Measurements from ENCODE around the gene C16orf74.
A peak's percentile ranks its signal among the peaks of the same experiment; 100 is the strongest.

DNA sequence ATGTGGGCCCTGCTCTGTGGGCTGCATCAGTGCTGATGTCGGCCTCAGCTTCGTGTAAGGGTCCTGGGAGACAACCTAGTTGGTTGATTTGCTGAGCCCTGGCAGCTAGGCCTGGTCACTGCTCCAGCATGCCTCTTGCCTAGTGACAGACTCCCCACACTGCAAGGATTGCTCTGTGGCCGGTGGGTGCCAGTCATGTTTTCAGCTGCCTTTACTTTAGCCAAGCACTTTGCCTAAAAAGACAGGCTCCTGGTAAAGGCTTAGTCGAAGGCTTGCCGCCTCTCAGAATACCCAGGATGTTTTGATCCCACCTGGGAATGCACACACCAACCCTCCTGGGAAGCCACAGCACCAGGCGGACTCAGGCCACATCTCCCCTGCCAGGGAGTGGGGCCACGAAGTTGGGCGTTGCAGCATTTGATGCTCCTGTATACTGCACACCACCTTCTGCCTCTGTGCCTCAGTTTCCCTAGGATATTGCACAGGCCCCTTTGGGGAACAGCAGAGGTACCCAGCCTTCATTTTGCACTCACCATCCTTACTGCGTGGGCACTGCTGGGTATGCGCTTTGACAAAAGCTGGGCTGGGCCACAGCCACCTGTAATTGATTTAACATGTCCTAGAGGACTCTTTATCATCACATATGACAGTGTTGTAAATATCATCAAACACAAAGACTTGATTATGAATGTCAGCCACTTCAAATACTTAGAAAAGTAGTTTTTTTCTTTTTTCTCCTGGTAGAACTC is 82.0 kb downstream of the C16orf74 start:
- TF ChIP-seq POLR2A (IDR thresholded peaks at IDR 0.05; ENCODE audit: low read depth, low read length) (no peak), POLR2AphosphoS5 (IDR thresholded peaks at IDR 0.05; ENCODE audit: low read depth, low read length) (peak; percentile 41; the same call in 1 of the 2 replicates), TAF1 (IDR thresholded peaks at IDR 0.05; ENCODE audit: borderline replicate concordance, low read depth, low read length) (no peak)

Data from GM12892 (cell line).